Suprapubic skin (tissue), 3 donors: Measurements from ENCODE around the gene USF2.

ENCODE experiments used
- CTCF ChIP-seq, 2 donors: fragments of 200-600 bp in 1 of 2; fragments of 450-650 bp in 1 of 2; sonication (generic) in 1 of 2; IDR thresholded peaks; one replicate each; pipeline ENCODE4 v1.5.1; 2016 to 2019; ENCODE audit warnings: antibody characterized with exemption in 2 of 2, mild to moderate bottlenecking in 1 of 2, moderate library complexity in 1 of 2
- EP300 ChIP-seq: sonication (generic); formaldehyde crosslinking; IDR thresholded peaks from one replicate; pipeline ENCODE4 v1.6.1; 2017; ENCODE audit warnings: antibody characterized with exemption

GRCh38 chr19:35291916-35292315 is 23.2 kb downstream of the USF2 start, which contains the start of gene MAG:
- TF ChIP-seq EP300 (no peak), CTCF (IDR thresholded peaks at IDR 0.05) (no peak)
